NCI-H2081 (cell line): Measurements from ENCODE around the gene CYB561D1.
A peak's percentile ranks its signal among the peaks of the same experiment; 100 is the strongest.

Experiments
- DNase-seq, 2 experiments: peaks; one replicate each; lab custom pipeline; 2025; lab: John Stamatoyannopoulos, UW

The CYB561D1 gene

GRCh38 chr1:109530457-109531087, 36.7 kb downstream of the CYB561D1 start:
- DNase-seq: peak in 1 of 2 experiments; percentile 39

GRCh38 chr1:109531380-109531779, 37.5 kb downstream of the CYB561D1 start:
- no peak for DNase-seq

GRCh38 chr1:109531826-109532364, 38.0 kb downstream of the CYB561D1 start:
- DNase-seq: no peak

- DNase-seq: peak; percentile 69 to 75
Observed at GRCh38 chr1:109532365-109533136, 38.7 kb downstream of the CYB561D1 start.

GRCh38 chr1:109534307-109534858, 40.5 kb downstream of the CYB561D1 start:
- no peak for DNase-seq

- DNase-seq: no peak
Observed at GRCh38 chr1:109535481-109535880, 41.6 kb downstream of the CYB561D1 start.

- DNase-seq: peak; percentile 58 to 83
Observed at GRCh38 chr1:109535971-109536491, 42.1 kb downstream of the CYB561D1 start.

- DNase-seq: no peak
Observed at GRCh38 chr1:109537450-109538178, 43.7 kb downstream of the CYB561D1 start.

GRCh38 chr1:109538827-109539555, 45.1 kb downstream of the CYB561D1 start:
- no peak for DNase-seq

- DNase-seq: no peak
Observed at GRCh38 chr1:109539676-109540075, 45.8 kb downstream of the CYB561D1 start, which contains the start of gene GPR61. TSS of gene GPR61 (plus strand) at chr1:109539872. CDS start at chr1:109543023, 3,151 bp downstream.

- DNase-seq: no peak
Observed at GRCh38 chr1:109541102-109541501, 47.2 kb downstream of the CYB561D1 start.

- DNase-seq: no peak
Observed at GRCh38 chr1:109542657-109543056, 48.8 kb downstream of the CYB561D1 start.

- no peak for DNase-seq
Observed at GRCh38 chr1:109543283-109543987, 49.5 kb downstream of the CYB561D1 start.

GRCh38 chr1:109543988-109544735, 50.3 kb downstream of the CYB561D1 start:
- no peak for DNase-seq

- peak; percentile 82 to 84 for DNase-seq
Observed at GRCh38 chr1:109546311-109547109, 52.6 kb downstream of the CYB561D1 start.

- no peak for DNase-seq
Observed at GRCh38 chr1:109547463-109548320, 53.8 kb downstream of the CYB561D1 start.

GRCh38 chr1:109548321-109549267, 54.7 kb downstream of the CYB561D1 start, which contains the start of gene GNAI3:
TSS of gene GNAI3 (plus strand) at chr1:109548615. CDS start at chr1:109548721, 106 bp downstream.
- peak; percentile 88 to 92 for DNase-seq
